OCI-LY1 (cell line): ENCODE results near the gene CALML5.
"Not testable (repeated sequence)": the region's sequence is repeated elsewhere in the genome, so short reads cannot be mapped to it uniquely, and the experiment has no call there.

ENCODE experiments used
- H2AFZ ChIP-seq: fragments of 200-600 bp; sonication (generic), shearing (Covaris generic); 2 replicates; pipeline ENCODE4 v1.6.0; 2014; ENCODE audit warnings: antibody characterized with exemption, mild to moderate bottlenecking, low read length
- H3F3A ChIP-seq: fragments of 200-600 bp; sonication (generic), shearing (Covaris generic); 2 replicates; pipeline ENCODE4 v1.6.0; 2014; ENCODE audit warnings: mild to moderate bottlenecking, antibody characterized with exemption, low read length, moderate library complexity; ENCODE audit not compliant: insufficient read depth
- H3K27ac ChIP-seq: fragments of 200-600 bp; sonication (generic); 2 replicates; pipeline ENCODE4 v1.5.1; 2014; ENCODE audit warnings: low read length, mixed run types, mild to moderate bottlenecking, low read depth; ENCODE audit not compliant: poor library complexity, severe bottlenecking
- H3K27me3 ChIP-seq: fragments of 200-600 bp; sonication (generic); 2 replicates; pipeline ENCODE4 v1.6.0; 2014; ENCODE audit warnings: antibody characterized with exemption, mild to moderate bottlenecking, low read length, moderate library complexity; ENCODE audit not compliant: insufficient read depth
- H3K36me3 ChIP-seq: fragments of 200-600 bp; sonication (generic); 2 replicates; pipeline ENCODE4 v1.6.1; 2014; ENCODE audit warnings: mild to moderate bottlenecking, antibody characterized with exemption, low read length, moderate library complexity, mixed read lengths; ENCODE audit not compliant: insufficient read depth
- H3K4me1 ChIP-seq: fragments of 200-600 bp; sonication (generic); 2 replicates; pipeline ENCODE4 v1.5.1; 2014; ENCODE audit warnings: mild to moderate bottlenecking, low read length, moderate library complexity; ENCODE audit not compliant: insufficient read depth, severe bottlenecking
- H3K4me2 ChIP-seq: fragments of 200-600 bp; sonication (generic), shearing (Covaris generic); 2 replicates; pipeline ENCODE4 v1.6.1; 2014; ENCODE audit warnings: low read length
- H3K4me3 ChIP-seq: fragments of 200-600 bp; sonication (generic); 2 replicates; pipeline ENCODE4 v1.5.1; 2014; ENCODE audit warnings: low read length, low read depth, mild to moderate bottlenecking, mixed read lengths; ENCODE audit not compliant: poor library complexity, severe bottlenecking
- H3K79me2 ChIP-seq: fragments of 200-600 bp; shearing (Covaris generic); 2 replicates; pipeline ENCODE4 v1.6.1; 2016; ENCODE audit warnings: mixed run types, low read length, mixed read lengths; ENCODE audit not compliant: insufficient read depth
- H3K9ac ChIP-seq: fragments of 200-600 bp; sonication (generic), shearing (Covaris generic); 2 replicates; pipeline ENCODE4 v1.6.1; 2014; ENCODE audit warnings: mild to moderate bottlenecking, low read length, mixed read lengths
- H3K9me2 ChIP-seq: fragments of 200-600 bp; sonication (generic), shearing (Covaris generic); 2 replicates; pipeline ENCODE4 v1.6.1; 2014; ENCODE audit warnings: low read depth, mild to moderate bottlenecking, low read length, mixed read lengths
- H3K9me3 ChIP-seq: fragments of 200-600 bp; shearing (Covaris generic); 2 replicates; pipeline ENCODE4 v1.6.1; 2014; ENCODE audit warnings: low read length, mixed read lengths
- H4K20me1 ChIP-seq: fragments of 200-600 bp; sonication (generic), shearing (Covaris generic); 2 replicates; pipeline ENCODE4 v1.6.0; 2016; ENCODE audit warnings: mild to moderate bottlenecking, low read length; ENCODE audit not compliant: insufficient read depth
- EZH2 ChIP-seq: fragments of 200-600 bp; sonication (generic), shearing (Covaris generic); IDR thresholded peaks from 2 replicates; pipeline ENCODE4 v1.8.0; 2017; ENCODE audit warnings: borderline replicate concordance, mixed run types, mild to moderate bottlenecking, antibody characterized with exemption, low read length, moderate library complexity, mixed read lengths
- TF ChIP-seq, protein P1 (sequence below): fragments of 200-600 bp; sonication (generic), shearing (Covaris generic); IDR thresholded peaks from 2 replicates; pipeline ENCODE4 v1.5.1; 2017; ENCODE audit warnings: mild to moderate bottlenecking, antibody characterized with exemption, low read length, moderate library complexity, mixed read lengths

CALML5 gene

DNA sequence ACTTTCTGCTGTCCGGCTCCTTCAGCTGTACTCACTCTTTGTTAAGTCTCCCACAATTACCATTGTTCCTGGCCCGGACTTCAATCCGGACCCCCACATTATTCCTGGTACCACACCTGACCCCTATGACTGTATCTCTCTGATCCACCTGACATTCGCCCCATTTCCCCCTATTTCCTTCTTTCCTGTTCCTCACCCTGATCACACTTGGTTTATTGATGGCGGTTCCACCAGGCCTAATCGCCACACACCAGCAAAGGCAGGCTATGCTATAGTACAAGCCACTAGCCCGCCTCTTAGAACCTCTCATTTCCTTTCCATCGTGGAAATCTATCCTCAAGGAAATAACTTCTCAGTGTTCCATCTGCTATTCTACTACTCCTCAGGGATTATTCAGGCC, 24.3 kb downstream of the CALML5 start:
- not testable (repeated sequence) for H4K20me1 ChIP-seq, H3F3A ChIP-seq, H3K4me3 ChIP-seq, H3K79me2 ChIP-seq, H3K9me3 ChIP-seq, H3K36me3 ChIP-seq, H3K27ac ChIP-seq, H3K4me2 ChIP-seq, H2AFZ ChIP-seq, H3K4me1 ChIP-seq, H3K9me2 ChIP-seq, H3K27me3 ChIP-seq, H3K9ac ChIP-seq

DNA sequence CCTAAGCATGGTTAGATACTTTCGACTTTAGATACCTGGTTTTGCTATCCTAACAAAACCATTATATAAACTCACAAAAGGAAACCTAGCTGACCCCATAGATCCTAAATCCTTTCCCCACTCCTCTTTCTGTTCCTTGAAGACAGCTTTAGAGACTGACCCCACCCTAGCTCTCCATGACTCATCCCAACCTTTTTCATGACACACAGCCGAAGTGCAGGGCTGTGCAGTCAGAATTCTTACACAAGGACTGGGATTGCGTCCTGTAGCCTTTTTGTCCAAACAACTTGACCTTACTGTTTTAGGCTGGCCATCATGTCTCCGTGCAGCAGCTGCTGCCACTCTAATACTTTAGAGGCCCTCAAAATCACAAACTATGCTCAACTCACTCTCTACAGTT, 24.7 kb downstream of the CALML5 start:
- not testable (repeated sequence) for H3K4me2 ChIP-seq, H4K20me1 ChIP-seq, H2AFZ ChIP-seq, H3K36me3 ChIP-seq, H3K9me3 ChIP-seq, H3K9ac ChIP-seq, H3F3A ChIP-seq, H3K79me2 ChIP-seq, H3K9me2 ChIP-seq, H3K4me1 ChIP-seq, H3K27ac ChIP-seq, H3K27me3 ChIP-seq, H3K4me3 ChIP-seq

DNA sequence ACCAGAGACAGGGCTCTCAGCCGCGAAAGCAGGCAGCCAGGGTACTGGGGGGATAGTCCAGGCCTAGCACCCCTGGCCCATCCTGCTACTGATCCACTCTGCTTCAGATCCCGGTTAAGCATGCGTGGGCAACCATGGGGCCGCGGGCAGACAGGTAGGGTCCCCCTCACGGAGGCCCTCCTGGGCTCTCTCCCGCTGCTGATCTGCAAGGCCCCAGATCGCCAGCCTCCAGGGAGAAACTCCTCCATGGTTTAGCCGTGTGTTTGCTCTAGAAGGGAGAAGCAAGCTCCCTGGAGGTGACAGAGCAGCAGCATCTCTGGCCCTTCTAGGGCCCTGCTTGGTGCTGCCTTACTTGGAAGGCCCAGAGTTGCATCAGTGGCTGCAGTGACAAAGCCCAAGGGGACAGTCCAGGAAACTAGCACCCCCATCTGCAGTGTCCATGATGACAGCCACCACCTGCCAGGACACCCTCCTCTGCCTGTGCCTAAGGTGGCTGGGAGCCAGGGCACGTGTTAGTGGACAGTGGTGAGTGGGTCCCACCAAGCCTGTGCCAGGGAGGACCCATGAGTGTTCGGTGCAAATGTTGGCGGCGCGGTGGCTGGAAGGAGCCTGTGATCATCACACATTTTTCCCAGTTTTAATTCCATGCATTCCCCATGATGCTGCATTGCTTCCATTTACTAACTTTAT, 29.2 kb downstream of the CALML5 start:
- no peak overlapping the region for H3K4me2 ChIP-seq
- no peak overlapping the region for H3K4me3 ChIP-seq
- TF ChIP-seq, protein P1, sequence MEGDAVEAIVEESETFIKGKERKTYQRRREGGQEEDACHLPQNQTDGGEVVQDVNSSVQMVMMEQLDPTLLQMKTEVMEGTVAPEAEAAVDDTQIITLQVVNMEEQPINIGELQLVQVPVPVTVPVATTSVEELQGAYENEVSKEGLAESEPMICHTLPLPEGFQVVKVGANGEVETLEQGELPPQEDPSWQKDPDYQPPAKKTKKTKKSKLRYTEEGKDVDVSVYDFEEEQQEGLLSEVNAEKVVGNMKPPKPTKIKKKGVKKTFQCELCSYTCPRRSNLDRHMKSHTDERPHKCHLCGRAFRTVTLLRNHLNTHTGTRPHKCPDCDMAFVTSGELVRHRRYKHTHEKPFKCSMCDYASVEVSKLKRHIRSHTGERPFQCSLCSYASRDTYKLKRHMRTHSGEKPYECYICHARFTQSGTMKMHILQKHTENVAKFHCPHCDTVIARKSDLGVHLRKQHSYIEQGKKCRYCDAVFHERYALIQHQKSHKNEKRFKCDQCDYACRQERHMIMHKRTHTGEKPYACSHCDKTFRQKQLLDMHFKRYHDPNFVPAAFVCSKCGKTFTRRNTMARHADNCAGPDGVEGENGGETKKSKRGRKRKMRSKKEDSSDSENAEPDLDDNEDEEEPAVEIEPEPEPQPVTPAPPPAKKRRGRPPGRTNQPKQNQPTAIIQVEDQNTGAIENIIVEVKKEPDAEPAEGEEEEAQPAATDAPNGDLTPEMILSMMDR: no peak
- no peak for TF ChIP-seq EZH2
- H3F3A ChIP-seq: no peaks in the 10 kb centered on the region
- no peak overlapping the region for H3K9ac ChIP-seq
- H4K20me1 ChIP-seq: no peaks in the 10 kb centered on the region
- no peak overlapping the region for H3K27ac ChIP-seq
- H3K79me2 ChIP-seq: no peaks in the 10 kb centered on the region
- no peaks in the 10 kb centered on the region for H3K9me3 ChIP-seq
- no peaks in the 10 kb centered on the region; the same call in 1 of the 2 replicates for H3K27me3 ChIP-seq
- H3K4me1 ChIP-seq: no peaks in the 10 kb centered on the region
- no peak overlapping the region for H2AFZ ChIP-seq
- H3K36me3 ChIP-seq: no peaks in the 10 kb centered on the region; the same call in 1 of the 2 replicates
- H3K9me2 ChIP-seq: no peaks in the 10 kb centered on the region

DNA sequence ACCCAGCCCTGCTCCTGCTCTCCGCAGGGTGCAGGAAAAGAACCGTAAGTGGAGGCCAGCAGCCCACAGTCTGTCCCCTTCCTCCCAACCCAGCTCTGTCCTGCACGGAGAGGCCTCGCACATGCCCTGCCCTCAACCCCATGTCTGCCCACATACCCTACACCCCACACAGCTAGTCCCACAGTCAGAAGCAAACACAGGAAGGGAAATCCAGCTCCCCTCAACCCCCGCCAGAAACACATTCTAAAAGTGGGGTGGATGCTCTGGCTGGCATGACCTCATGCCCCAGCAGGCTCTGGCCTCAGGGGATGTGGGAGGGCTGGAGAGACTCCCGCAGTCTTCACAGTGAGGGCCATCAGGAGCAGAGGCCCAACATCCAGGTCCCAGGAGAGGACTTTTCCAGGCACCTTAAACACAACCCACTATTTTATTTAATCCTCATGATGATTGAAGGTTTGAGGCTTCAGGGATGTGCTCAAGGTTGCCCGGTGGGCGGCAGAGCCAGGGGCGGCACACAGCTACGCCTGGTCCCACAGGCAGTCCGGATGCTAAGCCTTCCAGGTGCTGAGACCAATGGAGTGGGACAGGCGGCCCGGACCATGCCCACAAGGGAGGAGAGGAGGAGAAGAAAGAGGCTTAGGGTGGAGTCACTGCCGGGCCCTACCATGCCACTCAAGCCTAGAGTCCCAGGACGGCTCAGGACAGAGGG, 29.9 kb downstream of the CALML5 start:
- H3K4me3 ChIP-seq: no peak overlapping the region
- H3K4me2 ChIP-seq: no peak overlapping the region
- H3K9me3 ChIP-seq: no peaks in the 10 kb centered on the region
- H2AFZ ChIP-seq: no peak overlapping the region
- no peaks in the 10 kb centered on the region for H3K79me2 ChIP-seq
- no peak overlapping the region for H3K27ac ChIP-seq
- H3K36me3 ChIP-seq: no peaks in the 10 kb centered on the region; the same call in 1 of the 2 replicates
- no peaks in the 10 kb centered on the region for H4K20me1 ChIP-seq
- H3K9me2 ChIP-seq: no peaks in the 10 kb centered on the region
- H3K27me3 ChIP-seq: no peaks in the 10 kb centered on the region; the same call in 1 of the 2 replicates
- TF ChIP-seq, protein P1: no peak
- no peak for TF ChIP-seq EZH2
- H3K4me1 ChIP-seq: no peaks in the 10 kb centered on the region
- no peaks in the 10 kb centered on the region for H3F3A ChIP-seq
- no peak overlapping the region for H3K9ac ChIP-seq
